ENCODE data around the gene PTPRG.

- TF ChIP-seq, protein P1, sequence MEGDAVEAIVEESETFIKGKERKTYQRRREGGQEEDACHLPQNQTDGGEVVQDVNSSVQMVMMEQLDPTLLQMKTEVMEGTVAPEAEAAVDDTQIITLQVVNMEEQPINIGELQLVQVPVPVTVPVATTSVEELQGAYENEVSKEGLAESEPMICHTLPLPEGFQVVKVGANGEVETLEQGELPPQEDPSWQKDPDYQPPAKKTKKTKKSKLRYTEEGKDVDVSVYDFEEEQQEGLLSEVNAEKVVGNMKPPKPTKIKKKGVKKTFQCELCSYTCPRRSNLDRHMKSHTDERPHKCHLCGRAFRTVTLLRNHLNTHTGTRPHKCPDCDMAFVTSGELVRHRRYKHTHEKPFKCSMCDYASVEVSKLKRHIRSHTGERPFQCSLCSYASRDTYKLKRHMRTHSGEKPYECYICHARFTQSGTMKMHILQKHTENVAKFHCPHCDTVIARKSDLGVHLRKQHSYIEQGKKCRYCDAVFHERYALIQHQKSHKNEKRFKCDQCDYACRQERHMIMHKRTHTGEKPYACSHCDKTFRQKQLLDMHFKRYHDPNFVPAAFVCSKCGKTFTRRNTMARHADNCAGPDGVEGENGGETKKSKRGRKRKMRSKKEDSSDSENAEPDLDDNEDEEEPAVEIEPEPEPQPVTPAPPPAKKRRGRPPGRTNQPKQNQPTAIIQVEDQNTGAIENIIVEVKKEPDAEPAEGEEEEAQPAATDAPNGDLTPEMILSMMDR (optimal IDR thresholded peaks at IDR 0.05 in 1 of 3, IDR thresholded peaks at IDR 0.05 in 1 of 3, conservative IDR thresholded peaks at IDR 0.05 in 1 of 3; ENCODE audit: extremely low read depth in 1 of 3, insufficient read depth in 2 of 3, low read length in 3 of 3), result no peak
- no peak for TF ChIP-seq EZH2 (IDR thresholded peaks at IDR 0.05; ENCODE audit: low read length)
These were observed 169.3 kb downstream of the PTPRG start for GRCh38 chr3:61730577-61731231.

Data from keratinocyte (primary cell).